ENCODE results near the gene CADM1.

Gene CADM1

GRCh38 chr11:115398333-115399080 is 105.7 kb downstream of the CADM1 start:
- ATAC-seq (ENCODE audit: insufficient read depth, low read depth): no peak
- Histone ChIP-seq H4K20me1 (ENCODE audit: insufficient read depth, low read length) (no peaks in the 10 kb centered on the region), H3K4me1 (ENCODE audit: insufficient read depth, low read length) (no peaks in the 10 kb centered on the region), H2AFZ (ENCODE audit: low read depth, low read length) (no peak overlapping the region), H3K4me3 (ENCODE audit: low read depth in 1 of 2, low read length in 2 of 2) (no peak overlapping the region), H3K27me3 (ENCODE audit: insufficient read depth, low read length, poor library complexity) (no peaks in the 10 kb centered on the region), H3K79me2 (ENCODE audit: insufficient read depth, low read length) (no peaks in the 10 kb centered on the region), H3K27ac (ENCODE audit: low read length) (no peak overlapping the region), H3K9me3 (ENCODE audit: insufficient read depth, low read length, severe bottlenecking) (no peaks in the 10 kb centered on the region), H3K9ac (ENCODE audit: low read depth, low read length) (no peak overlapping the region), H3K4me2 (ENCODE audit: insufficient read depth, low read length) (no peak overlapping the region), H3K36me3 (ENCODE audit: insufficient read depth, low read length) (no peaks in the 10 kb centered on the region)
- no peak for DNase-seq
- TF ChIP-seq EZH2 (IDR thresholded peaks at IDR 0.05; ENCODE audit: borderline replicate concordance, low read depth, low read length, severe bottlenecking): no peak
- TF ChIP-seq CTCF (IDR thresholded peaks at IDR 0.05; ENCODE audit: borderline replicate concordance, extremely low read depth, low read length, poor library complexity, severe bottlenecking): no peak

- Histone ChIP-seq H3K9ac (ENCODE audit: low read depth, low read length) (no peak overlapping the region), H3K4me3 (ENCODE audit: low read depth in 1 of 2, low read length in 2 of 2) (no peak overlapping the region), H3K27me3 (ENCODE audit: insufficient read depth, low read length, poor library complexity) (no peaks in the 10 kb centered on the region), H3K79me2 (ENCODE audit: insufficient read depth, low read length) (no peaks in the 10 kb centered on the region), H2AFZ (ENCODE audit: low read depth, low read length) (no peak overlapping the region), H3K4me1 (ENCODE audit: insufficient read depth, low read length) (no peaks in the 10 kb centered on the region), H4K20me1 (ENCODE audit: insufficient read depth, low read length) (no peaks in the 10 kb centered on the region), H3K27ac (ENCODE audit: low read length) (no peak overlapping the region), H3K9me3 (ENCODE audit: insufficient read depth, low read length, severe bottlenecking) (no peaks in the 10 kb centered on the region), H3K36me3 (ENCODE audit: insufficient read depth, low read length) (no peaks in the 10 kb centered on the region), H3K4me2 (ENCODE audit: insufficient read depth, low read length) (no peak overlapping the region)
- ATAC-seq (ENCODE audit: insufficient read depth, low read depth) (no peak), DNase-seq (no peak)
- no peak for TF ChIP-seq EZH2 (IDR thresholded peaks at IDR 0.05; ENCODE audit: borderline replicate concordance, low read depth, low read length, severe bottlenecking)
- no peak for TF ChIP-seq CTCF (IDR thresholded peaks at IDR 0.05; ENCODE audit: borderline replicate concordance, extremely low read depth, low read length, poor library complexity, severe bottlenecking)
Measured at GRCh38 chr11:115396533-115396932, 107.7 kb downstream of the CADM1 start.

GRCh38 chr11:115393950-115394349 is 110.3 kb downstream of the CADM1 start:
- DNase-seq: no peak
- no peaks in the 10 kb centered on the region for H3K79me2 ChIP-seq (ENCODE audit: insufficient read depth, low read length)
- H3K27me3 ChIP-seq (ENCODE audit: insufficient read depth, low read length, poor library complexity): peaks cover 8% of the 10 kb centered on the region
- TF ChIP-seq EZH2 (IDR thresholded peaks at IDR 0.05; ENCODE audit: borderline replicate concordance, low read depth, low read length, severe bottlenecking) (no peak), CTCF (IDR thresholded peaks at IDR 0.05; ENCODE audit: borderline replicate concordance, extremely low read depth, low read length, poor library complexity, severe bottlenecking) (no peak)
- no peak overlapping the region for H3K27ac ChIP-seq (ENCODE audit: low read length)
- no peak overlapping the region for H2AFZ ChIP-seq (ENCODE audit: low read depth, low read length)
- H3K36me3 ChIP-seq (ENCODE audit: insufficient read depth, low read length): no peaks in the 10 kb centered on the region
- no peaks in the 10 kb centered on the region for H4K20me1 ChIP-seq (ENCODE audit: insufficient read depth, low read length)
- no peak overlapping the region for H3K4me2 ChIP-seq (ENCODE audit: insufficient read depth, low read length)
- H3K9me3 ChIP-seq (ENCODE audit: insufficient read depth, low read length, severe bottlenecking): no peaks in the 10 kb centered on the region
- H3K9ac ChIP-seq (ENCODE audit: low read depth, low read length): no peak overlapping the region
- H3K4me3 ChIP-seq (ENCODE audit: low read depth in 1 of 2, low read length in 2 of 2): no peak overlapping the region
- ATAC-seq (ENCODE audit: insufficient read depth, low read depth): no peak
- no peaks in the 10 kb centered on the region for H3K4me1 ChIP-seq (ENCODE audit: insufficient read depth, low read length)

Measured in DND-41 (cell line).